Pancreas (tissue), 10 donors: ENCODE results near the gene SREBF1. TPM values are rescaled to one million over a fixed set of nuclear protein-coding genes. Genes with fewer than 3 reads are reported as not detected.
A peak's percentile ranks its signal among the peaks of the same experiment; 100 is the strongest.

Experiments used
- ATAC-seq, 4 donors: fragments of 200-7000 bp; cut with Tn5 transposase; one replicate each; pipeline versions ENCODE4 v1.8.0 to v1.9.1; 2020; ENCODE audit warnings: mild to moderate bottlenecking in 4 of 4, moderate library complexity in 4 of 4
- DNase-seq, 6 donors: peaks; one replicate each; pipeline ENCODE4 v3.0.0-alpha.2; 2020
- FAIRE-seq: peaks from 2 replicates; lab custom pipeline; 2012; peaks lifted over from hg19 to GRCh38; lab: Jason Lieb, UNC
- H3K27ac ChIP-seq, 4 donors: fragments of 200-600 bp; sonication (generic); 1 replicate in 3 of 4; 2 replicates in 1 of 4; pipeline versions ENCODE4 v1.5.0 to v1.8.0; 2020
- H3K27me3 ChIP-seq, 4 donors: fragments of 200-600 bp; one replicate each; pipeline ENCODE4 v1.8.0; 2021
- H3K36me3 ChIP-seq, 3 donors: fragments of 200-600 bp; sonication (generic) in 1 of 3; one replicate each; pipeline versions ENCODE4 v1.5.0 to v1.8.0; 2020 to 2021
- H3K4me1 ChIP-seq, 3 donors: fragments of 200-600 bp; one replicate each; pipeline ENCODE4 v1.8.0; 2021
- H3K4me3 ChIP-seq, 4 donors: fragments of 200-600 bp; sonication (generic) in 2 of 4; one replicate each; pipeline versions ENCODE4 v1.5.0 to v1.8.0; 2020 to 2021
- H3K9me3 ChIP-seq, 4 donors: fragments of 200-600 bp; one replicate each; pipeline ENCODE4 v1.8.0; 2021
- CTCF ChIP-seq, 4 donors: fragments of 200-600 bp; sonication (generic) in 3 of 4; IDR thresholded peaks; one replicate each; pipeline versions ENCODE4 v1.5.0 to v1.8.0; 2021; ENCODE audit warnings: antibody characterized with exemption in 4 of 4
- WGBS, 2 donors: extraction: QIAGEN DNeasy Blood & Tissue Kit; methylation state at CpG; one replicate each; pipeline ENCODE4 v1.1.7; 2013; 5-methylcytosine and 5-hydroxymethylcytosine counted together
- intact Hi-C, 3 donors: fragments of 100-400 bp; cut with DNase I; formaldehyde crosslinking; loops; one replicate each; pipeline versions ENCODE4 v1.11.1 to v1.14.2; 2022
- polyA plus RNA-seq, 2 donors: library from polyadenylated mRNA; stranded (reverse); fragments of 200-250 nt; gene quantifications; one replicate each; pipeline ENCODE4 v1.2.3, GENCODE V29; 2013
- total RNA-seq, 6 donors: library from RNA; stranded (reverse); fragmentation: NEBNext Ultra II Directional in 4 of 6; extraction: Animal tissue kit (Norgen Biotek cat#: 25700) in 4 of 6; gene quantifications; one replicate each; pipeline versions ENCODE4 v1.2.1 to v1.2.4, GENCODE V29; 2021 to 2023
- donor health status: healthy with polysubstance abuse.
- donor health status: DM: no; HTN: no; CAD: no; lungs with moderate emphysema.
- donor health status: DM: no; HTN: no; CAD: no.
- donor health status: control.
- donor health status: control.
- donor health status: Bipolar disorder and iron deficiency.
- donor health status: DM: yes; HTN: yes; CAD: no.
- donor health status: DM: no; HTN: no; CAD: no.
- donor health status: DM: no; HTN: no; CAD: no.
- donor health status: DM: yes; HTN: yes; CAD: no.

Gene SREBF1
- total and polyA plus RNA-seq, 8 donors, result 12.0 to 77.5 (median 32.3) TPM

- no peak for TF ChIP-seq CTCF (IDR thresholded peaks at IDR 0.05)
- Histone ChIP-seq H3K36me3 (peaks cover 0 to 20% (median 4%) of the 10 kb centered on the region in 3 donors), H3K27ac (no peak overlapping the region)
Measured at GRCh38 chr17:17790637-17791464, 45.9 kb downstream of the SREBF1 start.

GRCh38 chr17:17789828-17790636, 46.8 kb downstream of the SREBF1 start:
- H3K27me3 ChIP-seq, result no peaks in the 10 kb centered on the region
- no peak overlapping the region for H3K27ac ChIP-seq
- FAIRE-seq (no peak), DNase-seq (peak in 1 of 6 donors; percentile 25), ATAC-seq (no peak)
- TF ChIP-seq CTCF (IDR thresholded peaks at IDR 0.05), result no peak
- 62 to 68% methylated on average over 11 to 12 of the region's 12 CpGs for WGBS, 2 donors
- H3K36me3 ChIP-seq, result peaks cover 0 to 14% (median 4%) of the 10 kb centered on the region in 3 donors
- no peaks in the 10 kb centered on the region for H3K9me3 ChIP-seq
- intact Hi-C loops, result loop anchor here in 1 of 3 donors (10.0 kb wide), 1 partner anchor 115 kb away; no protein-coding TSS in a partner anchor
- no peak overlapping the region for H3K4me3 ChIP-seq
- peaks cover 11 to 21% (median 20%) of the 10 kb centered on the region in 3 donors for H3K4me1 ChIP-seq

More at GRCh38 chr17:17790637-17791464, 45.9 kb downstream of the SREBF1 start:
- FAIRE-seq (no peak), DNase-seq (no peak), ATAC-seq (no peak)
- intact Hi-C loops, result loop anchor here in 1 of 3 donors (10.0 kb wide), 1 partner anchor 116 kb away; no protein-coding TSS in a partner anchor
- Histone ChIP-seq H3K4me3 (no peak overlapping the region), H3K4me1 (peaks cover 3 to 13% (median 12%) of the 10 kb centered on the region in 3 donors), H3K27me3 (no peaks in the 10 kb centered on the region), H3K9me3 (no peaks in the 10 kb centered on the region)
- WGBS, 2 donors, result 85 to 88% methylated on average over 24 to 26 of the region's 26 CpGs

GRCh38 chr17:17789410-17789809, 47.4 kb downstream of the SREBF1 start:
- H3K27ac ChIP-seq, result no peak overlapping the region
- H3K36me3 ChIP-seq, result peaks cover 0 to 7% (median 0%) of the 10 kb centered on the region in 3 donors
- intact Hi-C loops, result no loop called here
- peaks cover 16 to 27% (median 25%) of the 10 kb centered on the region in 3 donors for H3K4me1 ChIP-seq
- no peak for ATAC-seq
- FAIRE-seq, result no peak
- H3K27me3 ChIP-seq, result no peaks in the 10 kb centered on the region
- no peak for TF ChIP-seq CTCF (IDR thresholded peaks at IDR 0.05)
- WGBS, 2 donors, result 94 to 95% methylated on average over 6 of the region's 6 CpGs
- DNase-seq, result no peak
- no peaks in the 10 kb centered on the region for H3K9me3 ChIP-seq
- no peak overlapping the region for H3K4me3 ChIP-seq

GRCh38 chr17:17788967-17789366, 47.8 kb downstream of the SREBF1 start:
- Histone ChIP-seq H3K27me3 (no peaks in the 10 kb centered on the region), H3K27ac (no peak overlapping the region), H3K4me1 (peaks cover 17 to 32% (median 28%) of the 10 kb centered on the region in 3 donors), H3K4me3 (no peak overlapping the region), H3K36me3 (peaks cover 0 to 3% (median 0%) of the 10 kb centered on the region in 3 donors), H3K9me3 (no peaks in the 10 kb centered on the region)
- intact Hi-C loops, result no loop called here
- ATAC-seq (no peak), FAIRE-seq (no peak), DNase-seq (peak in 1 of 6 donors; percentile 65)
- WGBS, 2 donors, result 81 to 86% methylated on average over 8 of the region's 8 CpGs
- TF ChIP-seq CTCF (IDR thresholded peaks at IDR 0.05), result no peak
